K562 (cell line): Measurements from ENCODE around the gene CD248. TPM values are rescaled to one million over a fixed set of nuclear protein-coding genes. Genes with fewer than 3 reads are reported as not detected.

Experiments
- ATF2 ChIP-seq: sonication (generic); formaldehyde crosslinking; IDR thresholded peaks from 2 replicates; pipeline ENCODE4 v1.8.1; 2022; ENCODE audit warnings: missing genetic modification reagents
- ERF ChIP-seq: fragments of 450-650 bp; formaldehyde crosslinking; IDR thresholded peaks from 2 replicates; pipeline ENCODE4 v1.4.0; 2020; ENCODE audit warnings: mild to moderate bottlenecking, mixed read lengths
- HMGN3 ChIP-seq: IDR thresholded peaks from 2 replicates; pipeline ENCODE4 v1.6.1; 2011; ENCODE audit warnings: borderline replicate concordance, low read depth, mild to moderate bottlenecking, mixed read lengths, low read length; ENCODE audit not compliant: insufficient read length; ENCODE audit errors: extremely low read depth
- KDM1A ChIP-seq, 2 experiments: fragments of 450-650 bp; IDR thresholded peaks; 2 replicates each; pipeline ENCODE4 v1.6.1; 2016; ENCODE audit warnings: mild to moderate bottlenecking in 2 of 2
- LCOR ChIP-seq: sonication (generic); formaldehyde crosslinking; IDR thresholded peaks from 2 replicates; pipeline ENCODE4 v1.8.0; 2022; ENCODE audit warnings: mild to moderate bottlenecking, missing genetic modification reagents
- MXI1 ChIP-seq: IDR thresholded peaks from 2 replicates; pipeline ENCODE4 v1.6.1; 2011; ENCODE audit warnings: low read depth, mild to moderate bottlenecking, improper control_type of control experiment, low read length
- PCBP1 ChIP-seq: fragments of 200-400 bp; formaldehyde crosslinking; IDR thresholded peaks from 2 replicates; pipeline ENCODE4 v1.6.1; 2018; ENCODE audit warnings: mild to moderate bottlenecking, low read depth, low read length; ENCODE audit not compliant: poor library complexity, severe bottlenecking
- RBFOX2 ChIP-seq: fragments of 200-400 bp; formaldehyde crosslinking; IDR thresholded peaks from 2 replicates; pipeline ENCODE4 v1.6.1; 2017; ENCODE audit warnings: low read depth, mild to moderate bottlenecking, low read length, moderate library complexity
- SETDB1 ChIP-seq: IDR thresholded peaks from one replicate; pipeline ENCODE4 v1.6.1; 2012; ENCODE audit warnings: low read length, control low read depth, inconsistent platforms
- SIN3A ChIP-seq, 2 experiments: fragments of 150-350 bp in 1 of 2; IDR thresholded peaks; 2 replicates each; pipeline ENCODE4 v1.6.1; 2011 to 2016; ENCODE audit warnings: borderline replicate concordance in 2 of 2, low read depth in 2 of 2, low read length in 2 of 2, mild to moderate bottlenecking in 2 of 2, moderate library complexity in 2 of 2; ENCODE audit not compliant: control insufficient read depth in 1 of 2
- SP1 ChIP-seq: sonication (generic); formaldehyde crosslinking; IDR thresholded peaks from 2 replicates; pipeline ENCODE4 v1.8.1; 2022; ENCODE audit warnings: mild to moderate bottlenecking, missing genetic modification reagents
- TFAP4 ChIP-seq: sonication (generic); formaldehyde crosslinking; IDR thresholded peaks from 2 replicates; pipeline ENCODE4 v1.8.0; 2022; ENCODE audit warnings: missing genetic modification reagents, mild to moderate bottlenecking, moderate library complexity, borderline replicate concordance
- YY1 ChIP-seq, 3 experiments: IDR thresholded peaks; 2 replicates each; pipeline ENCODE4 v1.6.1; 2011; ENCODE audit warnings: low read length in 2 of 3, mild to moderate bottlenecking in 2 of 3, moderate library complexity in 2 of 3, borderline replicate concordance in 1 of 3, control low read depth in 1 of 3, low read depth in 1 of 3; ENCODE audit not compliant: insufficient read depth in 3 of 3, insufficient replicate concordance in 2 of 3, control insufficient read depth in 1 of 3, insufficient read length in 1 of 3; ENCODE audit errors: extremely low read depth in 1 of 3
- ZBTB1 ChIP-seq: sonication (generic); formaldehyde crosslinking; IDR thresholded peaks from 2 replicates; pipeline ENCODE4 v1.8.1; 2023; ENCODE audit warnings: missing genetic modification reagents, low read depth, mild to moderate bottlenecking, borderline replicate concordance
- ZMIZ1 ChIP-seq, 2 experiments: fragments of 150-350 bp in 1 of 2; IDR thresholded peaks; 2 replicates each; pipeline ENCODE4 v1.6.1; 2012 to 2016; ENCODE audit warnings: low read depth in 2 of 2, low read length in 2 of 2, mild to moderate bottlenecking in 1 of 2, moderate library complexity in 1 of 2
- ZNF384 ChIP-seq: IDR thresholded peaks from 2 replicates; pipeline ENCODE4 v1.6.1; 2012; ENCODE audit warnings: low read depth, low read length, improper control_type of control experiment
- ZNF695 ChIP-seq: fragments of 450-650 bp; formaldehyde crosslinking; IDR thresholded peaks from 2 replicates; pipeline ENCODE4 v1.4.0; 2020; ENCODE audit warnings: mild to moderate bottlenecking, moderate library complexity
- polyA plus RNA-seq, 8 experiments: library from polyadenylated mRNA; depleted of rRNA in 4 of 8; stranded (reverse) in 5 of 8; unstranded in 3 of 8; fragments of >200 nt; fragmentation: Nextera tagmentation in 2 of 8; fragmentation: Illumina TruSeq in 1 of 8; extraction: Ambion mirVana in 2 of 8; extraction: Trizol in 1 of 8; gene quantifications; 2 replicates each; pipeline versions ENCODE4 v1.2.1 to v1.2.3, GENCODE V29; 2011 to 2014; ENCODE audit warnings: inconsistent platforms in 1 of 8, missing spikeins in 1 of 8
- total RNA-seq, 7 experiments: library from RNA; depleted of rRNA in 6 of 7; stranded (reverse); fragments of >200 nt in 6 of 7; fragmentation: Illumina TruSeq in 2 of 7; extraction: Trizol in 2 of 7; gene quantifications; 2 replicates each; pipeline versions ENCODE4 v1.2.1 to v1.2.3, GENCODE V29; 2011 to 2021; ENCODE audit warnings: low replicate concordance in 1 of 7

The CD248 gene
- total and polyA plus RNA-seq, 9 of the 15 experiments (the other 6 are each of a cell fraction or from before 2014, with no cell fraction given), result 0.09 TPM; not detected in 8

- TF ChIP-seq HMGN3, result peak; percentile 83
- 0 out of 4 replicates have a peak, but pooled peaks of 1 of the 2 experiments have one; percentile 54 for TF ChIP-seq SIN3A (IDR thresholded peaks at IDR 0.05; ENCODE audit: borderline replicate concordance in 2 of 2, control insufficient read depth in 1 of 2, low read depth in 2 of 2, low read length in 2 of 2)
- TF ChIP-seq KDM1A (IDR thresholded peaks at IDR 0.05), result peak in 1 of 2 experiments; percentile 65; a peak in 1 of 4 replicates
- peak; percentile 84 for TF ChIP-seq SP1 (CRISPR knock-in tag)
- 0 out of 2 replicates have a peak, but pooled peaks have one; percentile 30 for TF ChIP-seq ZNF384
- TF ChIP-seq PCBP1, result peak; percentile 88
- no peak for TF ChIP-seq ZNF695
- TF ChIP-seq LCOR (CRISPR knock-in tag), result peak; percentile 65; the same call in 1 of the 2 replicates
- no peak for TF ChIP-seq SETDB1
- TF ChIP-seq RBFOX2, result peak; percentile 61
- peak in 1 of 2 experiments; percentile 66; a peak in 2 of 4 replicates for TF ChIP-seq ZMIZ1 (IDR thresholded peaks at IDR 0.05; ENCODE audit: low read depth in 2 of 2, low read length in 2 of 2)
- peak; percentile 19; the same call in 1 of the 2 replicates for TF ChIP-seq ZBTB1
- TF ChIP-seq ERF (CRISPR knock-in tag), result 0 out of 2 replicates have a peak, but pooled peaks have one; percentile 44
- peak; percentile 100 for TF ChIP-seq MXI1
- no peak for TF ChIP-seq ATF2 (CRISPR knock-in tag)
- TF ChIP-seq YY1 (IDR thresholded peaks at IDR 0.05; ENCODE audit: borderline replicate concordance in 1 of 3, control insufficient read depth in 1 of 3, extremely low read depth in 1 of 3, insufficient read depth in 3 of 3, insufficient read length in 1 of 3, insufficient replicate concordance in 2 of 3, low read depth in 1 of 3, low read length in 2 of 3), result peak in 2 of 3 experiments; percentile 28 to 76
- TF ChIP-seq TFAP4 (CRISPR knock-in tag), result peak; percentile 91
Observed at GRCh38 chr11:66282468-66283455, 34.1 kb downstream of the CD248 start (continued).
